Common myeloid progenitor, CD34-positive (primary cell): ENCODE data around the gene ZNF385A.

Experiments
- CTCF ChIA-PET: fragments of 350-600 bp; sonication (Branson Sonifier 250); formaldehyde crosslinking; loops from one replicate; lab custom pipeline; 2021; ENCODE audit warnings: antibody characterized with exemption; lab: Charles Lee
- POLR2A ChIA-PET: fragments of 350-600 bp; sonication (Branson Sonifier 250); formaldehyde crosslinking; loops from one replicate; lab custom pipeline; 2021; ENCODE audit warnings: antibody characterized with exemption; lab: Charles Lee
- DNase-seq, 3 donors: peaks; one replicate each; pipeline versions ENCODE4 v3.0.0 to v3.0.0-alpha.2; 2013
- H3K27ac ChIP-seq, 2 experiments: 1 replicate in 1 of 2; 2 replicates in 1 of 2; pipeline ENCODE4 v1.7.0; 2013; ENCODE audit warnings: inconsistent platforms in 2 of 2, low read length in 2 of 2, mild to moderate bottlenecking in 2 of 2, low read depth in 1 of 2, moderate library complexity in 1 of 2; ENCODE audit not compliant: severe bottlenecking in 2 of 2, insufficient read depth in 1 of 2, poor library complexity in 1 of 2
- H3K27me3 ChIP-seq, 5 experiments: replicated peaks in 2 of 5; 1 replicate in 3 of 5; 2 replicates in 2 of 5; pipeline versions ENCODE4 v1.6.1 to v1.7.0; 2013; ENCODE audit warnings: low read length in 4 of 5, mild to moderate bottlenecking in 2 of 5, moderate library complexity in 2 of 5, inconsistent platforms in 1 of 5; ENCODE audit not compliant: insufficient read depth in 5 of 5, control insufficient read depth in 4 of 5
- H3K36me3 ChIP-seq, 4 experiments: 1 replicate in 2 of 4; 2 replicates in 2 of 4; pipeline versions ENCODE4 v1.6.1 to v1.7.0; 2013; ENCODE audit warnings: low read length in 3 of 4, control low read depth in 1 of 4, mild to moderate bottlenecking in 1 of 4; ENCODE audit not compliant: control insufficient read depth in 4 of 4, insufficient read depth in 4 of 4
- H3K4me1 ChIP-seq, 4 experiments: 1 replicate in 3 of 4; 2 replicates in 1 of 4; pipeline versions ENCODE4 v1.6.1 to v1.7.1; 2013; ENCODE audit warnings: low read length in 3 of 4, mild to moderate bottlenecking in 3 of 4, control low read depth in 1 of 4, inconsistent platforms in 1 of 4, moderate library complexity in 1 of 4; ENCODE audit not compliant: control insufficient read depth in 4 of 4, insufficient read depth in 4 of 4; ENCODE audit errors: control extremely low read depth in 1 of 4
- H3K4me3 ChIP-seq, 7 experiments: 1 replicate in 4 of 7; 2 replicates in 3 of 7; pipeline versions ENCODE4 v1.5.1 to v1.7.0; 2013; ENCODE audit warnings: mild to moderate bottlenecking in 7 of 7, low read length in 6 of 7, moderate library complexity in 6 of 7, inconsistent platforms in 2 of 7, low read depth in 2 of 7, control low read depth in 1 of 7; ENCODE audit not compliant: insufficient read depth in 4 of 7, control insufficient read depth in 1 of 7; ENCODE audit errors: extremely low read depth in 1 of 7
- H3K9me3 ChIP-seq, 5 experiments: 1 replicate in 4 of 5; 2 replicates in 1 of 5; pipeline versions ENCODE4 v1.6.1 to v1.7.1; 2013; ENCODE audit warnings: low read length in 4 of 5, mild to moderate bottlenecking in 2 of 5, inconsistent platforms in 1 of 5, low read depth in 1 of 5, moderate library complexity in 1 of 5; ENCODE audit not compliant: control insufficient read depth in 4 of 5, insufficient read depth in 2 of 5; ENCODE audit errors: control extremely low read depth in 1 of 5
- WGBS: methylation state at CpG from one replicate; pipeline ENCODE4 v1.1.5; 2013; ENCODE audit not compliant: insufficient coverage; 5-methylcytosine and 5-hydroxymethylcytosine counted together

The ZNF385A gene

GRCh38 chr12:54421879-54422250 is 37.3 kb upstream of the ZNF385A start:
- Histone ChIP-seq H3K4me1 (peaks cover 6 to 64% (median 44%) of the 10 kb centered on the region in 4 experiments), H3K4me3 (no peak overlapping the region), H3K36me3 (no peaks in the 10 kb centered on the region), H3K27me3 (no peaks in the 10 kb centered on the region), H3K9me3 (no peaks in the 10 kb centered on the region), H3K27ac (no peak overlapping the region)
- POLR2A ChIA-PET: no interaction called here
- 67% methylated on average over 1 of the region's 2 CpGs for WGBS
- CTCF ChIA-PET: interaction anchor here (0.6 to 14.7 kb wide), 4 partner anchors 10 to 125 kb away, joined by 4 to 351 read pairs (median 162); partner anchors contain the start of gene ZNF385A
- no peak for DNase-seq

GRCh38 chr12:54421175-54421878 is 36.8 kb upstream of the ZNF385A start:
- 89% methylated on average over 2 of the region's 4 CpGs for WGBS
- POLR2A ChIA-PET: no interaction called here

GRCh38 chr12:54420766-54421144 is 36.2 kb upstream of the ZNF385A start:
- Histone ChIP-seq H3K4me1 (peaks cover 13 to 64% (median 52%) of the 10 kb centered on the region in 4 experiments), H3K9me3 (no peaks in the 10 kb centered on the region), H3K4me3 (peak overlapping the region in 2 of 7 experiments; percentile 90 to 98), H3K27me3 (no peaks in the 10 kb centered on the region), H3K36me3 (no peaks in the 10 kb centered on the region), H3K27ac (peak overlapping the region in 1 of 2 experiments; percentile 57)
- DNase-seq: peak in 1 of 3 donors; percentile 42
- POLR2A ChIA-PET: interaction anchor here (1.0 kb wide), 1 partner anchor 9 kb away, joined by 3 read pairs; no protein-coding TSS in a partner anchor
- CTCF ChIA-PET: interaction anchor here (0.8 to 14.7 kb wide), 4 partner anchors 11 to 64 kb away, joined by 3 to 351 read pairs (median 162); partner anchors contain the start of gene ZNF385A
- 25% methylated on average over 2 of the region's 2 CpGs for WGBS

More at GRCh38 chr12:54421175-54421878, 36.8 kb upstream of the ZNF385A start:
- Histone ChIP-seq H3K36me3 (no peaks in the 10 kb centered on the region), H3K4me3 (no peak overlapping the region), H3K27ac (no peak overlapping the region), H3K9me3 (no peaks in the 10 kb centered on the region), H3K4me1 (peaks cover 10 to 64% (median 49%) of the 10 kb centered on the region in 4 experiments), H3K27me3 (no peaks in the 10 kb centered on the region)
- DNase-seq: no peak
- CTCF ChIA-PET: interaction anchor here (0.6 to 14.7 kb wide), 4 partner anchors 11 to 124 kb away, joined by 4 to 351 read pairs (median 162); partner anchors contain the start of gene ZNF385A

- peak in 1 of 3 donors; percentile 38 for DNase-seq
- 3% methylated on average over 32 of the region's 46 CpGs for WGBS
- ChIA-PET CTCF (interaction anchor here (1.1 to 14.7 kb wide), 4 partner anchors 10 to 40 kb away, joined by 3 to 351 read pairs (median 162); no protein-coding TSS in a partner anchor), POLR2A (interaction anchor here (0.6 to 2.8 kb wide), 3 partner anchors 9 to 57 kb away, joined by 3 to 22 read pairs (median 3); no protein-coding TSS in a partner anchor)
- H3K36me3 ChIP-seq: peaks cover 0 to 3% (median 0%) of the 10 kb centered on the region in 4 experiments
- peaks cover 18 to 77% (median 62%) of the 10 kb centered on the region in 4 experiments for H3K4me1 ChIP-seq
- H3K4me3 ChIP-seq: peak within 1 kb of the TSS; percentile 69 to 98 (median 90)
- H3K9me3 ChIP-seq: no peaks in the 10 kb centered on the region
- no peaks in the 10 kb centered on the region for H3K27me3 ChIP-seq
- peak within 1 kb of the TSS; percentile 86 to 97 for H3K27ac ChIP-seq
Observed at GRCh38 chr12:54419088-54419887, 34.8 kb upstream of the ZNF385A start, which contains the start of gene ITGA5. TSS of gene ITGA5 (minus strand) at chr12:54419266. CDS start at chr12:54419198, 68 bp downstream.

- WGBS: 0% methylated on average over 28 of the region's 35 CpGs
- Histone ChIP-seq H3K4me3 (peak overlapping the region; percentile 69 to 98 (median 90)), H3K4me1 (peaks cover 25 to 77% (median 64%) of the 10 kb centered on the region in 4 experiments), H3K27me3 (no peaks in the 10 kb centered on the region), H3K36me3 (peaks cover 0 to 3% (median 0%) of the 10 kb centered on the region in 4 experiments), H3K9me3 (no peaks in the 10 kb centered on the region), H3K27ac (peak overlapping the region; percentile 86 to 97)
- DNase-seq: no peak
- ChIA-PET CTCF (interaction anchor here (0.7 to 14.7 kb wide), 4 partner anchors 14 to 39 kb away, joined by 3 to 351 read pairs (median 162); no protein-coding TSS in a partner anchor), POLR2A (interaction anchor here (0.6 to 2.8 kb wide), 2 partner anchors 10 to 28 kb away, joined by 3 to 22 read pairs; no protein-coding TSS in a partner anchor)
Observed at GRCh38 chr12:54418441-54419087, 34.0 kb upstream of the ZNF385A start.

- Histone ChIP-seq H3K27me3 (no peaks in the 10 kb centered on the region), H3K9me3 (no peaks in the 10 kb centered on the region), H3K36me3 (peaks cover 0 to 3% (median 0%) of the 10 kb centered on the region in 4 experiments), H3K4me3 (peak overlapping the region; percentile 69 to 98 (median 90)), H3K4me1 (peaks cover 25 to 79% (median 69%) of the 10 kb centered on the region in 4 experiments), H3K27ac (peak overlapping the region; percentile 86 to 97)
- no peak for DNase-seq
- ChIA-PET POLR2A (interaction anchor here (0.6 to 2.8 kb wide), 4 partner anchors 11 to 28 kb away, joined by 3 to 22 read pairs (median 3); no protein-coding TSS in a partner anchor), CTCF (interaction anchor here (0.7 to 14.7 kb wide), 5 partner anchors 9 to 38 kb away, joined by 3 to 351 read pairs (median 6); no protein-coding TSS in a partner anchor)
- 1% methylated on average over 9 of the region's 25 CpGs for WGBS
Observed at GRCh38 chr12:54417712-54418440, 33.3 kb upstream of the ZNF385A start.
